ENCODE data around the gene OR2G3.
A peak's percentile ranks its signal among the peaks of the same experiment; 100 is the strongest.

Gene OR2G3

DNA sequence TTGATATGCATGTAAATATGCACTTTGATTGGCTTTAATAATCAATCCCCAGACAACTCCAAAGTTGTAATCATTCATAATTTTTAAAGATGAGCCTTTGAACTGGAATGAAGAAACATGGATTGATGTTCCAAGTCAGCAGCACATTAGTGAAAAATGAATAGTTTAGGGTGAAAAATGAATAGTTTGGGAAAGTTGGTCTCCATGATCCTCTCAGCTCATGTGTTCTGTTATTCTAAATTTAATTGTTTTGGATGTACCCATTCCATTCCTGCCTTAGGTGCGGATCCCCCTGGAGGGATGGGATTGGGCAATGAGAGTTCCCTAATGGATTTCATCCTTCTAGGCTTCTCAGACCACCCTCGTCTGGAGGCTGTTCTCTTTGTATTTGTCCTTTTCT, at the start of gene OR2G3:
Gene OR2G3 (plus strand): TSS at position 301 of the 400 bp plus-strand sequence. CDS start 0 bp downstream, at position 301.
- no peak for DNase-seq (ENCODE audit: low spot score)

GRCh38 chr1:247557926-247558674, 47.3 kb upstream of the OR2G3 start:
- DNase-seq (ENCODE audit: low spot score) = no peak

DNA sequence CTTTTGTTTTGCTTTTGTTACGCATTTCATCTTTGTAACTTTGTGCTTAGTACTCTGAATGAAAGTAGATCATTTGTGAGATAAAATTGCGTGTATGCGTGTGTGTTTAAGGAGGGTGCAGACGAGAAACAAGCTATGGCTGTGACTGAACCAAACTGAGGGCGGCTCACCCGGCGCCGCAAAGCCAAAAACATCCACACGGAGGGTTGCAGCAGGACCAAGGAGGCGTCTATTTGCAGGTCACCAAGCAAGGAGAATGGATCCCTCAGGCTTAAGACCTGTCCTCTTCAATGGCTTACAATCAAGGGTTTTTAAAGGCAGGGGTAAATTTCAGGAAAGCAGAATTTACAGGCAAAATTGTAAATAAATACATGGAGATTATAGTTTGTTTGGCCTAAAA, 43.7 kb upstream of the OR2G3 start:
- DNase-seq (ENCODE audit: low spot score) = no peak

DNA sequence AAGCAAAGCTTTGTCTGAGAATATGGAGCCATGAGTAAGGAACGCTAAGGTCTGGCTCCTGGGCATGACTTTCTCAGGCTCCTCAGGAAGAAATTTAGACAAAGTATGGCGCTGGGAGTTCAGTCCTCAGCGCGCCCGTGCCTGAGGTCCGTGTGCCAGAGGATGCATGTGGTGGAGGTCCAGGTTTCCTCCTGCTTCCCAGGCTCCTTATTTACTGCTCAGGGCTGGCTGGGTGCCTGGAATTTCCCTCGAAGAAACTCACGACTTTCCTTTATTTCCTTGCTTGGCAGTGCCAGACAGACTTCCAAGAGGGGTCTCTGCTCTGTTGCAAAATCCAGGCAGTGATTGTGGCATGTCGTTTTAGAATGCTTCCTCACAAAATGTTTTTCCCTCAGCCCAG, 43.2 kb upstream of the OR2G3 start:
- no peak for DNase-seq (ENCODE audit: low spot score)

DNA sequence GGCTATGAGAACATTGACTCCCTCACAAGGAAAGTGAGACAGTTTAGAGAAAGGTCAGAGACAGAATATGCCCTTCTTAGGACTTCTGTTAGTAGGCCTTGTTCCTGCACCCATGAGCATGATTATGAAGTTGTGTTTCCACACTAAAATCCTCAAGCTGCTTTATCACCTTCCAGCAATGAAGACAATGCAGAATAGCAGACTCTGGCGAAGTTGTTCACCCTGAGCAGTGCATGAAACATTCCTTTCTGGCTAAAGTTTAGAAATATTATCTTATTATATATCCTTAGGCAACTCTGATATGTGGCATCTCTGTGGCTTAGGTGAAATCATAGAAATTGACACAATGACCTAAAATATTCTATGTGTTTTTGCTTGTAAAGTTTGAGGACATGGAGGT, 31.1 kb upstream of the OR2G3 start:
- DNase-seq (ENCODE audit: low spot score) = no peak

DNA sequence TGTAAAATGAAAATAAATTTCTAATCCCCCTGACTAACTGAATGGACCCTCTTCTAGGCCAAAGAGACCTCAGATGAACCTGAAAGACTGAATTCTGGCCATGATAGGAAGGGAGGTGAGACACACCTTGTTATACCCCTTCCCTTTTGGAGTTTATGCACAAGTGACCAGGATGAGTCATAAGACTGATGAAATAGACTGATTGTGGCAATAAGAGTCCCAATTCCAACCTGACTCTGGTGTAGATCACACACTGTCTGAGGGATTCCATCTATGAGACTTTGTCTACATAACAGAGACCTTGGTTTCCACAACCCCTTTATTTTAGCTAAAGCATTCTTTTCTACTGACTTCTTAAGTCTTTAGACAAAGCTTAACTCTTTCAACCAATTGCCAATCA, 30.7 kb upstream of the OR2G3 start:
- no peak for DNase-seq (ENCODE audit: low spot score)

GRCh38 chr1:247576514-247576913, 28.9 kb upstream of the OR2G3 start:
- peak; percentile 57 for DNase-seq (ENCODE audit: low spot score)

- no peak for DNase-seq (ENCODE audit: low spot score)
These were observed 26.4 kb upstream of the OR2G3 start for GRCh38 chr1:247578946-247579460.

DNA sequence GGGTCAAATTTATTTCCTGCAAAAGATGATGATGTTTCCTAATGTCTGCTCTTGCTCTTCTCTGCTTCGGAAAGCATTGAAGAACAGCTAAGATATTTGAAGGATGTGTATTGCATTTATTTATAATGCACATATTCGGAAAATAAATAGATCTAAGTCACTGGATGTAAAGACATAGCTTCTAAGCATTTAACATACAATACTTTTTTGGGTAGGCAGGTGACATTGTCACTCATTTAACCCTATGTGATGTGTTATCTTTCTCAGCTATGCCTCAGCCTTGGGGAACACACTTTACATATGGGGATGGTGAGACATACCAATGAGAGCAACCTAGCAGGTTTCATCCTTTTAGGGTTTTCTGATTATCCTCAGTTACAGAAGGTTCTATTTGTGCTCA, 17.3 kb upstream of the OR2G3 start, which contains the start of gene OR2G2:
Gene OR2G2 (plus strand): TSS at position 301 of the 400 bp plus-strand sequence. CDS start 0 bp downstream, at position 301.
- no peak for DNase-seq (ENCODE audit: low spot score)

- no peak for DNase-seq (ENCODE audit: low spot score)
These were observed 8.0 kb downstream of the OR2G3 start for GRCh38 chr1:247613405-247613804.

GRCh38 chr1:247614625-247615024, 9.2 kb downstream of the OR2G3 start:
- no peak for DNase-seq (ENCODE audit: low spot score)

DNA sequence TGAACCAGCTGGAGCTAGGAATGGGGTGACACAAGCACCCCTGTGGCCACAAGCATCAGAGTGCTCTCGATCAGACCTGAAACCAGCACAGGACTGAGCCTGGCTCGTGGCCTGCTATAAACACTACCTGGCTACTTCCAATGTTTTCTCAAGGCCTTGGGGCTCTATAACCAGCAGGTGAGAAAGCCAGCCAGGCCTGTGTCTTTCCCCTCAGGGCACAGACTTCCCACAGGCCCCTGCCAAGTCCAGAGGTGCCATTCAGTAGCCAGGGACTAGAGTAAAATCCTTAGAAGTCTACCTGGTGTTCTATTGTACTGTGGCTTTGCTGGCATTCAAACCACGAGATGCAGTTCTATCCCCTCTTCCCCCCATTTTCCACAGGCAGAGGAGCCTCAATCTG, 22.6 kb downstream of the OR2G3 start:
- no peak for DNase-seq (ENCODE audit: low spot score)

- DNase-seq (ENCODE audit: low spot score) = no peak
These were observed 32.6 kb downstream of the OR2G3 start for GRCh38 chr1:247638011-247638410.

DNA sequence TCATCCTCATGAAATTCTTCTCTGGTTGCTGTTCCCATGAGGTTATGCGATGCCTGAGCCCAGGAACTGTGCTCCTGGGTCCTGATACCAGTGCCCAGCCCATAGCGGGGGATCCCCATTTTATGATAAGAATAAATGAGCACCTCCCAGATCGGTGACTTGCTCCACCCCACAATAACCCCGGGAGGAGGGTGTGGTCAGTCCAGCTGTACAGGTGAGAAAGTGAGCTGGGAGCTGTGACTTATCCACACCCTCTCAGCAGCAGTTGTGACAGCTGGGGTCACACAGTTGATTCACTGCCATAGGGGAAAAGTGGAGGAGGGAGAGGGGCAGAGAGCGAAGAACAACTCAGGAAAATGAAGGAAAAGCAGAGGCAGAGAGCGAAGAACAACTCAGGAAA, 33.4 kb downstream of the OR2G3 start:
- DNase-seq (ENCODE audit: low spot score) = no peak

GRCh38 chr1:247639381-247639981, 34.1 kb downstream of the OR2G3 start:
- no peak for DNase-seq (ENCODE audit: low spot score)

GRCh38 chr1:247642742-247643141, 37.4 kb downstream of the OR2G3 start:
- no peak for DNase-seq (ENCODE audit: low spot score)

- no peak for DNase-seq (ENCODE audit: low spot score)
These were observed 41.5 kb downstream of the OR2G3 start for GRCh38 chr1:247646867-247647266.

- no peak for DNase-seq (ENCODE audit: low spot score)
These were observed 42.5 kb downstream of the OR2G3 start for GRCh38 chr1:247647864-247648263.

GRCh38 chr1:247653040-247653439, 47.7 kb downstream of the OR2G3 start:
- no peak for DNase-seq (ENCODE audit: low spot score)

Data from NAMALWA (cell line).